RWPE2 (cell line): Measurements from ENCODE around the gene OSGEP.
A peak's percentile ranks its signal among the peaks of the same experiment; 100 is the strongest.
"Not testable (repeated sequence)": the region's sequence is repeated elsewhere in the genome, so short reads cannot be mapped to it uniquely, and the experiment has no call there.

Source experiments
- ATAC-seq: fragments of 200-7000 bp; cut with Tn5 transposase; 3 replicates; pipeline ENCODE4 v1.9.1; 2021; ENCODE audit warnings: low read depth
- DNase-seq: peaks from one replicate; pipeline ENCODE4 v3.0.0-alpha.2; 2020; ENCODE audit warnings: low spot score
- H3K27ac ChIP-seq: fragments of 450-650 bp; 2 replicates; pipeline ENCODE4 v1.5.1; 2017; ENCODE audit warnings: mild to moderate bottlenecking; ENCODE audit not compliant: poor library complexity, severe bottlenecking
- H3K27me3 ChIP-seq: fragments of 250-450 bp; sonication (Bioruptor Pico); 2 replicates; pipeline ENCODE4 v1.5.1; 2021; ENCODE audit warnings: mild to moderate bottlenecking, moderate library complexity; ENCODE audit not compliant: insufficient read depth, poor library complexity, severe bottlenecking
- H3K36me3 ChIP-seq: fragments of 250-450 bp; sonication (Bioruptor Pico); 2 replicates; pipeline ENCODE4 v1.5.1; 2020; ENCODE audit warnings: low read depth, mild to moderate bottlenecking, moderate library complexity
- H3K4me1 ChIP-seq: fragments of 250-450 bp; sonication (Bioruptor Pico); 2 replicates; pipeline ENCODE4 v1.5.1; 2021; ENCODE audit warnings: mild to moderate bottlenecking, moderate library complexity; ENCODE audit not compliant: insufficient read depth, poor library complexity, severe bottlenecking
- H3K4me3 ChIP-seq: fragments of 250-450 bp; sonication (Bioruptor Pico); 2 replicates; pipeline ENCODE4 v1.5.1; 2021; ENCODE audit warnings: mild to moderate bottlenecking, moderate library complexity; ENCODE audit not compliant: severe bottlenecking
- H3K9me3 ChIP-seq: fragments of 250-450 bp; sonication (Bioruptor Pico); 2 replicates; pipeline ENCODE4 v1.5.1; 2021; ENCODE audit warnings: mild to moderate bottlenecking, moderate library complexity; ENCODE audit not compliant: severe bottlenecking
- TF ChIP-seq, protein P1 (sequence below): fragments of 450-650 bp; IDR thresholded peaks from one replicate; pipeline ENCODE4 v1.5.1; 2017; ENCODE audit warnings: mild to moderate bottlenecking, moderate library complexity; ENCODE audit not compliant: poor library complexity, severe bottlenecking

OSGEP gene

DNA sequence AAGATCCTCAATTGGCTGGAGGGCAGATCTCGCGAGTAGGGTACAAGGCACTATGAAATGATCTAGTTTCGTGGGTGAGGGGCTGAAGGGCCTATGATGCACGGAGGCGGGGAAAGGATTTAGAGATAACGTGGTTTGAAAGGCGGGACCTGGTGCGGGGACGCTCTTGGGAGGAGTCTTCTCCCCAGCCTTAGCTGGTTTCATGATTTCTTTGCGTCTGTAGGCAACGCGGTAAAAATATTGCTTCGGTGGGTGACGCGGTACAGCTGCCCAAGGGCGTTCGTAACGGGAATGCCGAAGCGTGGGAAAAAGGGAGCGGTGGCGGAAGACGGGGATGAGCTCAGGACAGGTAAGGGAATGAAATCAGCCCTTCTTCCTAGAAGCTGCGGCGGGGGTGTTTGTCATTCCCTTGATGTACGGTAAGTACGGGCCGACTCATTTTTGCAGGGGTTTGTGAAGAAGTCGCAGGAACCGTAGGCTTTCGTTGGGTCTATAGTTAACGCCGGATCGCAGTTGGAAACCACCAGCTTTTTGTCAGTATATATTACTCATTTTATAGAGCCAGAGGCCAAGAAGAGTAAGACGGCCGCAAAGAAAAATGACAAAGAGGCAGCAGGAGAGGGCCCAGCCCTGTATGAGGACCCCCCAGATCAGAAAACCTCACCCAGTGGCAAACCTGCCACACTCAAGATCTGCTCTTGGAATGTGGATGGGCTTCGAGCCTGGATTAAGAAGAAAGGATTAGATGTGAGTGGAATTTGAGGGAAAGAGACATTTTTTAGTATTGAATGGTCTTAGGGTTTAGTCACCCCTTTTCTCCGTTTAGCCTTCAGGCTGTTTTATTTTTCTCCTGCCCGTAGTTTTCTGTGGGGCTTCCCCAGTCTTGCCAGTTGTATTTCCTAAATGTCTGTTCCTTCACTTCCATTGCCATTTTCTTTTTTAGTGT is 1.0 kb upstream of the OSGEP start:
- ATAC-seq (peak; percentile 73), DNase-seq (no peak)
- Histone ChIP-seq H3K4me1 (peaks cover 15% of the 10 kb centered on the region), H3K27ac (peak overlapping the region; percentile 91), H3K36me3 (peaks cover 77% of the 10 kb centered on the region), H3K4me3 (peak overlapping the region; percentile 74), H3K27me3 (no peaks in the 10 kb centered on the region), H3K9me3 (no peaks in the 10 kb centered on the region)
- TF ChIP-seq, protein P1, sequence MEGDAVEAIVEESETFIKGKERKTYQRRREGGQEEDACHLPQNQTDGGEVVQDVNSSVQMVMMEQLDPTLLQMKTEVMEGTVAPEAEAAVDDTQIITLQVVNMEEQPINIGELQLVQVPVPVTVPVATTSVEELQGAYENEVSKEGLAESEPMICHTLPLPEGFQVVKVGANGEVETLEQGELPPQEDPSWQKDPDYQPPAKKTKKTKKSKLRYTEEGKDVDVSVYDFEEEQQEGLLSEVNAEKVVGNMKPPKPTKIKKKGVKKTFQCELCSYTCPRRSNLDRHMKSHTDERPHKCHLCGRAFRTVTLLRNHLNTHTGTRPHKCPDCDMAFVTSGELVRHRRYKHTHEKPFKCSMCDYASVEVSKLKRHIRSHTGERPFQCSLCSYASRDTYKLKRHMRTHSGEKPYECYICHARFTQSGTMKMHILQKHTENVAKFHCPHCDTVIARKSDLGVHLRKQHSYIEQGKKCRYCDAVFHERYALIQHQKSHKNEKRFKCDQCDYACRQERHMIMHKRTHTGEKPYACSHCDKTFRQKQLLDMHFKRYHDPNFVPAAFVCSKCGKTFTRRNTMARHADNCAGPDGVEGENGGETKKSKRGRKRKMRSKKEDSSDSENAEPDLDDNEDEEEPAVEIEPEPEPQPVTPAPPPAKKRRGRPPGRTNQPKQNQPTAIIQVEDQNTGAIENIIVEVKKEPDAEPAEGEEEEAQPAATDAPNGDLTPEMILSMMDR: no peak

GRCh38 chr14:20452831-20453230 is 1.8 kb downstream of the OSGEP start:
- not testable (repeated sequence) for H3K4me3 ChIP-seq, ATAC-seq, H3K4me1 ChIP-seq, DNase-seq, H3K27me3 ChIP-seq, H3K9me3 ChIP-seq, H3K27ac ChIP-seq
- H3K36me3 ChIP-seq: peaks cover 77% of the 10 kb centered on the region

DNA sequence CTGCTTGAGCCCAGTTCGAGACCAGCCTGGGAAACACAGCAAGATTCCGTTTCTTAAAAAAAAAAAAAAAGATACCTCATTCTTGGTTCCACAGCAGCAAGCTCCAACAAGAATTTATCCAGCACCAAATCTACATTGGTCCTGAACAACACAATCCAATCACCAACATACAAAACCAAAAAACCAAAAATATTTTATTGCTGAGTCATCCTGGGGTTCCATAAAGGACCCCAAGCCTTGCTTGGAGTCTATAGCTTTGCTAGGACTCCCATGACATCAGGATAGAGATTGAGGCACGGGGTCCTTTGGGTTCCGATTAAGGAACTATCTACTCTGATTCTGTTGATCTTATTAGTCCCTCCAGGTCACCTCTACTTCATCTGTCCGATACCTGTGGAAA is 7.7 kb downstream of the OSGEP start:
- ATAC-seq: no peak
- TF ChIP-seq, protein P1: no peak
- Histone ChIP-seq H3K4me1 (no peaks in the 10 kb centered on the region), H3K27ac (no peak overlapping the region), H3K4me3 (no peak overlapping the region), H3K36me3 (peaks cover 61% of the 10 kb centered on the region), H3K9me3 (no peaks in the 10 kb centered on the region), H3K27me3 (no peaks in the 10 kb centered on the region)
- DNase-seq: no peak

- H3K4me3 ChIP-seq, H3K27ac ChIP-seq, H3K9me3 ChIP-seq, ATAC-seq, H3K4me1 ChIP-seq, DNase-seq, H3K27me3 ChIP-seq: not testable (repeated sequence)
- peaks cover 31% of the 10 kb centered on the region for H3K36me3 ChIP-seq
Measured at GRCh38 chr14:20443650-20444049, 11.0 kb downstream of the OSGEP start.

DNA sequence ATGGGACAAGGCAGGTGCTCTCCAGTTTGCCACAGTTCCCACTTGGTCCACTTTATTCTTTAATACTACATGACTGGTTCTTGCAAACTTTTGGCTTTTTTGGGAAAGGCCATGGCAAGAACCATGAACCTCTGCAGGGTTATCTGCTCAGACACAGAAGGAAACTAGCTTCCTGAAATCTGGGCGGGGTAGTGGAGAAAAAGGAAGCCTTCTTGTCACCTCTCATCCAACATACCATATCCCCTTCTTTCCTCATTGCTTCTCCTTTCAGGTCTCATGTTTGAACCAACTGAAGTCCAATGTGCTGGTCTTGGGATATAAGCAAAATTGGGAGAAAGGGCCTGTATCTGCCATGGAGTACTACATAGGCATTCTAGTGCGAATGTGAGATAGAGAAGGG is 13.2 kb downstream of the OSGEP start:
- ATAC-seq (no peak), DNase-seq (no peak)
- peaks cover 3% of the 10 kb centered on the region for H3K4me1 ChIP-seq
- no peak overlapping the region for H3K27ac ChIP-seq
- no peaks in the 10 kb centered on the region for H3K27me3 ChIP-seq
- no peaks in the 10 kb centered on the region for H3K9me3 ChIP-seq
- TF ChIP-seq, protein P1: no peak
- no peak overlapping the region for H3K4me3 ChIP-seq
- peaks cover 9% of the 10 kb centered on the region for H3K36me3 ChIP-seq

DNA sequence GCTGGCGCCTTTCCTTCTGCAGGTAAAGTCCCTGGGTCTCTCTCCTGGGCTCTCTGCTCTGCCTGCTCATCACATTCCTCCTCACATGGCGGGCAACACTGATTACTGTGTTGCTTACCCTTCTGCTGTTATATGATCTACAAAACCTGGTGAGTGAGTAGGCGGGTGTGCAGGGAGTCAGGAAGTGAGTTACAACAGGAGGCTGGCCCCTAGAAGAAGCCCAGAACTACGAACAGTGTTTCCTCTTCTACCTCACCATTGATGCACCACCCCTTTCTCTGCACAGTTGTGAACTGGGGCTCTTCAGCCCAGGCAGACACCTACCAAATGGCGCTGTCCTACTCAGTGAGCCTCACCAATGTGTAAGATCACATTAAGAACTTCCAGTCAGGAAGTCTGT is 13.7 kb downstream of the OSGEP start:
- no peak overlapping the region for H3K27ac ChIP-seq
- no peak for ATAC-seq
- H3K4me3 ChIP-seq: no peak overlapping the region

More for the DNA sequence above, 13.7 kb downstream of the OSGEP start:
- H3K27me3 ChIP-seq: no peaks in the 10 kb centered on the region
- no peak for DNase-seq
- H3K4me1 ChIP-seq: peaks cover 7% of the 10 kb centered on the region
- H3K9me3 ChIP-seq: no peaks in the 10 kb centered on the region
- H3K36me3 ChIP-seq: peaks cover 3% of the 10 kb centered on the region; the same call in 1 of the 2 replicates
- TF ChIP-seq, protein P1: no peak
